ENCODE measurements around the gene CHURC1. TPM values are rescaled to one million over a fixed set of nuclear protein-coding genes. Genes with fewer than 3 reads are reported as not detected.

CHURC1 gene
- polyA plus RNA-seq, 1 of the 3 experiments (the other 2 are of a cell fraction), result 66.8 TPM

DNA sequence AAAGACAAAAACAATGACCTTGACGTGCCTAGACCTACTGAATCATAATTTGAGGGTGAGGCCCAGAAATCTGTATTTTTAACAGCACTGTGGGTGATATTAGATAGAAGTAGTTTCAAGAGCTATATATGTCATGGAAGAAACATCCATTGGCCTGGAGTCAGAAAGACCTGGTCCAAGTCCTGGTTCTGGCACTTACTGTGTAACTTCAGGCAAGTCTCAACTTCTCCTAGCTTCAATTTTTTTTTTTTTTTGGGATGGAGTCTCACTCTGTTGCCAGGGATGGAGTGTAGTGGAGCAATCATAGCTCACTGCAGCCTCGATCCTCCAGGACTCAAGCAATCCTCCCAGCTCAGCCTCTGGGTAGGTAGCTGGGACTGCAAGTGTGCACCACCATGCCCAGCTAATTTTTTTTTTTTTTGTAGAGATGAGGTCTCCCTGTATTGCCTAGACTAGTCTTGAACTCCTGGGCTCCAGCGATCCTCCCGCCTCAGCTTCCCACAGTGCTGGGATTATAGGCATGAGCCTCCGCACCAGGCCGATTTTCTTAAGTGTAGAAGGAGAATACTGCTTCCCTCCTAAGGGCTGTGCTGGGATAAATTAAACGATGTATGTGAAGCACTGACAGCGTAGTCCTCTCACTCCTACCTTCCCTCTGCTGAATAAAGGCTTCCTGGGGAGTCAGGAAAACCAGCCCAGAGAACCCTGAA, 42.6 kb downstream of the CHURC1 start:
- H3K27ac ChIP-seq (ENCODE audit: low read depth in 2 of 2, low read length in 1 of 2), result no peak overlapping the region
- ChIA-PET POLR2A (interaction anchor here (0.6 kb wide), 1 partner anchor 15 kb away, joined by 4 read pairs; the partner anchor contains the start of gene RAB15), CTCF (interaction anchor here (0.6 to 0.7 kb wide), 2 partner anchors 65 to 498 kb away, joined by 3 read pairs; no protein-coding TSS in a partner anchor)
- 97% methylated on average over 8 of the region's 8 CpGs for WGBS (ENCODE audit: low lambda C conversion rate)
- H3K9me3 ChIP-seq, result no peaks in the 10 kb centered on the region
- H2AFZ ChIP-seq (ENCODE audit: low read depth), result no peak overlapping the region
- no peaks in the 10 kb centered on the region for H3K36me3 ChIP-seq (replicated peaks in 1 of 2; ENCODE audit: control insufficient read depth in 1 of 2, insufficient read depth in 2 of 2, low read length in 1 of 2)
- H3K4me2 ChIP-seq, result no peak overlapping the region
- no peaks in the 10 kb centered on the region for H3K27me3 ChIP-seq (ENCODE audit: insufficient read depth)
- no peaks in the 10 kb centered on the region for H3K9me2 ChIP-seq
- H4K20me1 ChIP-seq (ENCODE audit: insufficient read depth), result no peaks in the 10 kb centered on the region
- H3K4me3 ChIP-seq (ENCODE audit: low read depth in 2 of 2, low read length in 1 of 2), result no peak overlapping the region
- TF ChIP-seq RCOR1 (IDR thresholded peaks at IDR 0.05; ENCODE audit: low read length) (no peak), EP300 (IDR thresholded peaks at IDR 0.05; ENCODE audit: borderline replicate concordance in 1 of 2, low read depth in 1 of 2, low read length in 1 of 2) (no peak)
- no peak overlapping the region for H3K9ac ChIP-seq
- DNase-seq, result no peak
- H3F3A ChIP-seq (replicated peaks; ENCODE audit: insufficient read depth), result no peaks in the 10 kb centered on the region
- H3K4me1 ChIP-seq (ENCODE audit: control insufficient read depth in 1 of 2, insufficient read depth in 2 of 2, low read depth in 1 of 2, low read length in 1 of 2), result peaks cover 0 to 38% of the 10 kb centered on the region in 2 experiments; a peak in 2 of 4 replicates
- H3K79me2 ChIP-seq (ENCODE audit: insufficient read depth), result no peaks in the 10 kb centered on the region

GRCh38 chr14:64958201-64958600, 43.9 kb downstream of the CHURC1 start:
- POLR2A ChIA-PET, result no interaction called here
- Histone ChIP-seq H3K4me1 (ENCODE audit: control insufficient read depth in 1 of 2, insufficient read depth in 2 of 2, low read depth in 1 of 2, low read length in 1 of 2) (peaks cover 0 to 32% of the 10 kb centered on the region in 2 experiments; a peak in 2 of 4 replicates), H3K79me2 (ENCODE audit: insufficient read depth) (no peaks in the 10 kb centered on the region), H3K4me3 (ENCODE audit: low read depth in 2 of 2, low read length in 1 of 2) (no peak overlapping the region), H3K4me2 (no peak overlapping the region), H2AFZ (ENCODE audit: low read depth) (no peak overlapping the region), H3K36me3 (replicated peaks in 1 of 2; ENCODE audit: control insufficient read depth in 1 of 2, insufficient read depth in 2 of 2, low read length in 1 of 2) (no peaks in the 10 kb centered on the region), H3K9me3 (no peaks in the 10 kb centered on the region), H3K9ac (no peak overlapping the region), H3K27ac (ENCODE audit: low read depth in 2 of 2, low read length in 1 of 2) (no peak overlapping the region), H3F3A (replicated peaks; ENCODE audit: insufficient read depth) (no peaks in the 10 kb centered on the region), H3K27me3 (ENCODE audit: insufficient read depth) (no peaks in the 10 kb centered on the region), H4K20me1 (ENCODE audit: insufficient read depth) (no peaks in the 10 kb centered on the region), H3K9me2 (no peaks in the 10 kb centered on the region)
- CTCF ChIA-PET, result interaction anchor here (0.6 to 4.0 kb wide), 4 partner anchors 26 to 151 kb away, joined by 3 to 14 read pairs (median 4); partner anchors contain the start of gene FNTB
- no peak for DNase-seq
- no peak for TF ChIP-seq TEAD4 (IDR thresholded peaks at IDR 0.05; ENCODE audit: borderline replicate concordance, insufficient read depth)
- TF ChIP-seq RFX5 (IDR thresholded peaks at IDR 0.05; ENCODE audit: low read length), result no peak
- no peak for TF ChIP-seq MXI1 (IDR thresholded peaks at IDR 0.05; ENCODE audit: low read depth, low read length)
- no peak for TF ChIP-seq CHD2 (IDR thresholded peaks at IDR 0.05; ENCODE audit: low read length, partially characterized antibody)
- TF ChIP-seq TAF1 (IDR thresholded peaks at IDR 0.05; ENCODE audit: borderline replicate concordance, low read depth, low read length), result no peak
- TF ChIP-seq, protein P1, sequence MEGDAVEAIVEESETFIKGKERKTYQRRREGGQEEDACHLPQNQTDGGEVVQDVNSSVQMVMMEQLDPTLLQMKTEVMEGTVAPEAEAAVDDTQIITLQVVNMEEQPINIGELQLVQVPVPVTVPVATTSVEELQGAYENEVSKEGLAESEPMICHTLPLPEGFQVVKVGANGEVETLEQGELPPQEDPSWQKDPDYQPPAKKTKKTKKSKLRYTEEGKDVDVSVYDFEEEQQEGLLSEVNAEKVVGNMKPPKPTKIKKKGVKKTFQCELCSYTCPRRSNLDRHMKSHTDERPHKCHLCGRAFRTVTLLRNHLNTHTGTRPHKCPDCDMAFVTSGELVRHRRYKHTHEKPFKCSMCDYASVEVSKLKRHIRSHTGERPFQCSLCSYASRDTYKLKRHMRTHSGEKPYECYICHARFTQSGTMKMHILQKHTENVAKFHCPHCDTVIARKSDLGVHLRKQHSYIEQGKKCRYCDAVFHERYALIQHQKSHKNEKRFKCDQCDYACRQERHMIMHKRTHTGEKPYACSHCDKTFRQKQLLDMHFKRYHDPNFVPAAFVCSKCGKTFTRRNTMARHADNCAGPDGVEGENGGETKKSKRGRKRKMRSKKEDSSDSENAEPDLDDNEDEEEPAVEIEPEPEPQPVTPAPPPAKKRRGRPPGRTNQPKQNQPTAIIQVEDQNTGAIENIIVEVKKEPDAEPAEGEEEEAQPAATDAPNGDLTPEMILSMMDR (IDR thresholded peaks at IDR 0.05), result no peak
- TF ChIP-seq NRF1 (IDR thresholded peaks at IDR 0.05; ENCODE audit: low read depth, low read length), result no peak
- no peak for TF ChIP-seq SIN3A (IDR thresholded peaks at IDR 0.05; ENCODE audit: borderline replicate concordance, low read depth, low read length)
- no peak for TF ChIP-seq GATA2 (CRISPR knock-in tag; IDR thresholded peaks at IDR 0.05)
- 92% methylated on average over 2 of the region's 2 CpGs for WGBS (ENCODE audit: low lambda C conversion rate)

Measured in SK-N-SH (cell line).